Heart left ventricle (tissue), 16 donors: ENCODE measurements around the gene MAPK8IP3. TPM values are rescaled to one million over a fixed set of nuclear protein-coding genes. Genes with fewer than 3 reads are reported as not detected.

Experiments
- ATAC-seq, 4 donors: fragments of 200-7000 bp; cut with Tn5 transposase; one replicate each; pipeline ENCODE4 v1.9.1; 2020 to 2022; ENCODE audit warnings: moderate library complexity in 4 of 4, mild to moderate bottlenecking in 3 of 4, moderate number of reproducible peaks in 1 of 4
- DNase-seq, 5 donors: peaks; one replicate each; pipeline ENCODE4 v3.0.0-alpha.2; 2020
- H3K27ac ChIP-seq, 12 donors: fragments of 200-600 bp; sonication (generic) in 4 of 12; one replicate each; pipeline versions ENCODE4 v1.5.0 to v1.8.0; 2016 to 2022; ENCODE audit warnings: mild to moderate bottlenecking in 2 of 12
- H3K27me3 ChIP-seq, 9 donors: fragments of 200-600 bp; sonication (generic) in 2 of 9; one replicate each; pipeline versions ENCODE4 v1.5.1 to v1.8.0; 2016 to 2022; ENCODE audit warnings: mild to moderate bottlenecking in 3 of 9
- H3K36me3 ChIP-seq, 9 donors: fragments of 200-600 bp; sonication (generic) in 2 of 9; one replicate each; pipeline versions ENCODE4 v1.5.0 to v1.8.0; 2018 to 2022; ENCODE audit warnings: mild to moderate bottlenecking in 2 of 9
- H3K4me1 ChIP-seq, 12 donors: fragments of 200-600 bp; sonication (generic) in 4 of 12; one replicate each; pipeline versions ENCODE4 v1.5.0 to v1.8.0; 2016 to 2022; ENCODE audit warnings: mild to moderate bottlenecking in 3 of 12
- H3K4me3 ChIP-seq, 12 donors: fragments of 200-600 bp; sonication (generic) in 4 of 12; one replicate each; pipeline versions ENCODE4 v1.5.0 to v1.8.0; 2017 to 2022; ENCODE audit warnings: mild to moderate bottlenecking in 9 of 12, moderate library complexity in 4 of 12
- H3K9me3 ChIP-seq, 12 donors: fragments of 200-600 bp; sonication (generic) in 4 of 12; one replicate each; pipeline versions ENCODE4 v1.5.0 to v1.8.0; 2016 to 2022; ENCODE audit warnings: mild to moderate bottlenecking in 1 of 12
- CTCF ChIP-seq, 12 donors: fragments of 200-600 bp; sonication (generic) in 4 of 12; IDR thresholded peaks; one replicate each; pipeline versions ENCODE4 v1.5.0 to v1.8.0; 2018 to 2022; ENCODE audit warnings: antibody characterized with exemption in 12 of 12, mild to moderate bottlenecking in 5 of 12
- POLR2A ChIP-seq, 2 donors: fragments of 450-650 bp; IDR thresholded peaks; one replicate each; pipeline ENCODE4 v1.6.1; 2017; ENCODE audit warnings: antibody characterized with exemption in 2 of 2, mild to moderate bottlenecking in 2 of 2, moderate library complexity in 2 of 2
- WGBS, 4 donors: extraction: QIAGEN DNeasy Blood & Tissue Kit in 2 of 4; methylation state at CpG; one replicate each; pipeline versions ENCODE4 v1.1.5 to v1.1.7; 2013 to 2018; 5-methylcytosine and 5-hydroxymethylcytosine counted together
- intact Hi-C, 10 donors: fragments of 100-400 bp; cut with DNase I; formaldehyde crosslinking; loops; one replicate each; pipeline versions ENCODE4 v1.11.1 to v1.14.2; 2022
- polyA plus RNA-seq, 2 donors: library from polyadenylated mRNA; stranded (reverse); fragments of 200-250 nt; gene quantifications; one replicate each; pipeline ENCODE4 v1.2.3, GENCODE V29; 2013
- total RNA-seq, 9 donors: library from RNA; depleted of rRNA in 2 of 9; stranded (reverse); fragments of >200 nt in 2 of 9; fragmentation: NEBNext Ultra II Directional in 3 of 9; extraction: Animal tissue kit (Norgen Biotek cat#: 25700) in 3 of 9; gene quantifications; one replicate each; pipeline versions ENCODE4 v1.1.0 to v1.2.4, GENCODE V29; 2016 to 2023
- donor health status: ischemic (EF 13 %, LVEDD 7.1; RV severe dilation, severe dysfunction).
- donor health status: healthy with polysubstance abuse.
- donor health status: DM: no; HTN: yes; CAD: no.
- donor health status: DM: no; HTN: no; CAD: no.
- donor health status: ischemic (EF 25% LVEDD 6.9; RV normal size, moderate dysfunction).
- donor health status: ischemic (EF 25% LVEDD 5.7; RV mildly dilated, moderate dysfunction).
- donor health status: healthy.
- donor health status: DM: yes; HTN: yes; CAD: no.
- donor health status: ischemic (EF 35%, LVEDD 5.7; RV mildly dilated, moderate dysfunction).
- donor health status: nonischemic (EF 11% LVEDD 7.7; RV severe dilation, severe dysfunction).
- donor health status: DM: yes; HTN: yes; CAD: no.
- donor health status: PGD.
- donor health status: ischemic (EF 29% LVEDD 5.4; RV normal size, mild dysfunction).
- donor health status: nonischemic (EF 23%, LVEDD 6.1; RV moderate dilation, normal function).

MAPK8IP3 gene
- total and polyA plus RNA-seq, 11 donors, result 29.5 to 71.3 (median 63.1) TPM

GRCh38 chr16:1779741-1780676 is 74.0 kb downstream of the MAPK8IP3 start:
- Histone ChIP-seq H3K9me3 (no peaks in the 10 kb centered on the region), H3K4me1 (peaks cover 2 to 45% (median 29%) of the 10 kb centered on the region in 12 donors), H3K27me3 (no peaks in the 10 kb centered on the region), H3K4me3 (peak overlapping the region in 2 of 12 donors; percentile 9 to 100), H3K36me3 (peaks cover 0 to 62% (median 46%) of the 10 kb centered on the region in 9 donors), H3K27ac (no peak overlapping the region)
- ATAC-seq (no peak), DNase-seq (peak in 3 of 5 donors; percentile 9 to 62 (median 37))
- intact Hi-C loops, result loop anchor here in 1 of 10 donors (5.0 kb wide), 2 partner anchors 162 to 468 kb away; partner anchors contain the start of gene MSRB1
- TF ChIP-seq POLR2A (IDR thresholded peaks at IDR 0.05), result no peak
- TF ChIP-seq CTCF (IDR thresholded peaks at IDR 0.05), result no peak
- WGBS, 4 donors, result 62 to 82% (median 74%) methylated on average over 12 to 27 of the region's 27 CpGs

GRCh38 chr16:1780677-1781072 is 74.7 kb downstream of the MAPK8IP3 start:
- H3K27ac ChIP-seq, result no peak overlapping the region
- TF ChIP-seq POLR2A (IDR thresholded peaks at IDR 0.05) (no peak), CTCF (IDR thresholded peaks at IDR 0.05) (no peak)
- intact Hi-C loops, result loop anchor here in 1 of 10 donors (5.0 kb wide), 2 partner anchors 162 to 468 kb away; partner anchors contain the start of gene MSRB1
- ATAC-seq (no peak), DNase-seq (peak in 3 of 5 donors; percentile 4 to 33 (median 15))
- WGBS, 4 donors, result 74 to 81% (median 79%) methylated on average over 6 of the region's 6 CpGs
- no peaks in the 10 kb centered on the region for H3K27me3 ChIP-seq
- H3K36me3 ChIP-seq, result peaks cover 0 to 56% (median 42%) of the 10 kb centered on the region in 9 donors
- H3K4me3 ChIP-seq, result peak overlapping the region in 4 of 12 donors; percentile 9 to 100 (median 80)
- peaks cover 2 to 50% (median 28%) of the 10 kb centered on the region in 12 donors for H3K4me1 ChIP-seq
- H3K9me3 ChIP-seq, result no peaks in the 10 kb centered on the region

DNA sequence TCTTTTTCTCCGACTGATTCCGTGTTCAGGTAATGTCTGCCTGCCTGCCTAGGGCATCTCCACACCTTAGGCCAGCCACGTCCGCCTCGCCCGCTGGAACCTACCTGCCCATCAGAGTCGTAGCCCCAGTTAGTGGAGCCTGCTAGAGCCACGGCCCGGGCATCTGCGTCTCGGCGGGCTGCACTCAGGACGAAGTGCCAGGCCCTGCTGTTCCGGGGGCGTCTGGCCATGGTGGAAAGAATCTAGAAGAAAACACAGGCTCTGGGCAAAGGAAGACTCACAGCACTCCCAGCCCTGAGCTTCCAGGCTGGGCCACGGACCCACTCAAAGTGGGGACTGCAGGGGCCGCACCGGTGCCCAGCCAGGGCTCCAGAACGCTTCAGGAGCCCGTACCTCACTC is 75.3 kb downstream of the MAPK8IP3 start:
- peaks cover 0 to 51% (median 37%) of the 10 kb centered on the region in 9 donors for H3K36me3 ChIP-seq
- peak in 3 of 5 donors; percentile 7 to 56 (median 23) for DNase-seq
- H3K4me1 ChIP-seq, result peaks cover 2 to 56% (median 28%) of the 10 kb centered on the region in 12 donors
- no peaks in the 10 kb centered on the region for H3K27me3 ChIP-seq
- WGBS, 4 donors, result 57 to 89% (median 67%) methylated on average over 7 to 20 of the region's 20 CpGs
- no peak for TF ChIP-seq POLR2A (IDR thresholded peaks at IDR 0.05)
- intact Hi-C loops, result loop anchor here in 1 of 10 donors (5.0 kb wide), 2 partner anchors 161 to 469 kb away; partner anchors contain the start of gene MSRB1
- ATAC-seq, result no peak
- peak overlapping the region in 7 of 12 donors; percentile 66 to 93 (median 89) for H3K27ac ChIP-seq
- H3K4me3 ChIP-seq, result peak overlapping the region; percentile 64 to 100 (median 94)
- no peaks in the 10 kb centered on the region for H3K9me3 ChIP-seq

- DNase-seq (peak in 3 of 5 donors; percentile 17 to 63 (median 45)), ATAC-seq (peak in 1 of 4 donors; percentile 12)
- TF ChIP-seq POLR2A (IDR thresholded peaks at IDR 0.05) (no peak), CTCF (IDR thresholded peaks at IDR 0.05) (no peak)
- peaks cover 0 to 51% (median 34%) of the 10 kb centered on the region in 9 donors for H3K36me3 ChIP-seq
- H3K4me3 ChIP-seq, result peak overlapping the region; percentile 64 to 100 (median 94)
- intact Hi-C loops, result loop anchor here in 2 of 10 donors (1.0 to 5.0 kb wide), 4 partner anchors 9 to 470 kb away; partner anchors contain the start of genes HAGH (in 1 of the 2), MRPS34 (in 1 of the 2) and MSRB1 (in 1 of the 2)
- H3K4me1 ChIP-seq, result peaks cover 2 to 56% (median 28%) of the 10 kb centered on the region in 12 donors
- H3K9me3 ChIP-seq, result no peaks in the 10 kb centered on the region
- H3K27ac ChIP-seq, result peak overlapping the region; percentile 6 to 94 (median 87)
- 0 to 1% (median 1%) methylated on average over 33 to 70 of the region's 70 CpGs for WGBS, 4 donors
- no peaks in the 10 kb centered on the region for H3K27me3 ChIP-seq
These were observed 75.9 kb downstream of the MAPK8IP3 start for GRCh38 chr16:1781758-1782407.
